Neural progenitor cell (in vitro differentiated cells): ENCODE measurements around the gene CRB2.

Experiments used
- CTCF ChIP-seq: fragments of 200-600 bp; sonication (generic); IDR thresholded peaks from 2 replicates; pipeline ENCODE4 v1.5.1; 2017; ENCODE audit warnings: antibody characterized with exemption, mild to moderate bottlenecking
- EZH2phosphoT487 ChIP-seq: fragments of 200-600 bp; sonication (generic); IDR thresholded peaks from 2 replicates; pipeline ENCODE4 v1.6.1; 2017; ENCODE audit warnings: antibody characterized with exemption

GRCh38 chr9:123368536-123369153 lies 12.6 kb downstream of the CRB2 start:
- no peak for TF ChIP-seq CTCF
- no peak for TF ChIP-seq EZH2phosphoT487
